ENCODE measurements around the gene GALNT18. TPM values are rescaled to one million over a fixed set of nuclear protein-coding genes. Genes with fewer than 3 reads are reported as not detected.
A peak's percentile ranks its signal among the peaks of the same experiment; 100 is the strongest.

Gene GALNT18
- total and polyA plus RNA-seq, 2 donors: 21.6 to 33.2 TPM

- Histone ChIP-seq H3K4me3 (ENCODE audit: low read depth, low read length) (no peak overlapping the region), H3K36me3 (ENCODE audit: insufficient read depth) (no peaks in the 10 kb centered on the region), H3K4me1 (ENCODE audit: insufficient read depth) (no peaks in the 10 kb centered on the region), H3K27ac (ENCODE audit: low read depth) (no peak overlapping the region)
- WGBS: 95% methylated on average over 3 of the region's 3 CpGs
- DNase-seq (ENCODE audit: extremely low spot score): no peak
Measured at GRCh38 chr11:11514246-11514645, 107.6 kb downstream of the GALNT18 start.

- H3K27ac ChIP-seq (ENCODE audit: low read depth): no peak overlapping the region
- WGBS: 64% methylated on average over 3 of the region's 3 CpGs
- DNase-seq (ENCODE audit: extremely low spot score): no peak
- H3K4me3 ChIP-seq (ENCODE audit: low read depth, low read length): no peak overlapping the region
- H3K4me1 ChIP-seq (ENCODE audit: insufficient read depth): no peaks in the 10 kb centered on the region
- no peaks in the 10 kb centered on the region for H3K36me3 ChIP-seq (ENCODE audit: insufficient read depth)
Measured at GRCh38 chr11:11513422-11513821, 108.4 kb downstream of the GALNT18 start.

GRCh38 chr11:11512929-11513328 is 108.9 kb downstream of the GALNT18 start:
- Histone ChIP-seq H3K4me1 (ENCODE audit: insufficient read depth) (no peaks in the 10 kb centered on the region), H3K27ac (ENCODE audit: low read depth) (no peak overlapping the region), H3K4me3 (ENCODE audit: low read depth, low read length) (no peak overlapping the region), H3K36me3 (ENCODE audit: insufficient read depth) (no peaks in the 10 kb centered on the region)
- 86% methylated on average over 4 of the region's 4 CpGs for WGBS
- DNase-seq (ENCODE audit: extremely low spot score): no peak

GRCh38 chr11:11512502-11512901 is 109.3 kb downstream of the GALNT18 start:
- Histone ChIP-seq H3K4me1 (ENCODE audit: insufficient read depth) (no peaks in the 10 kb centered on the region), H3K36me3 (ENCODE audit: insufficient read depth) (no peaks in the 10 kb centered on the region), H3K4me3 (ENCODE audit: low read depth, low read length) (no peak overlapping the region), H3K27ac (ENCODE audit: low read depth) (no peak overlapping the region)
- 92% methylated on average over 6 of the region's 6 CpGs for WGBS
- DNase-seq (ENCODE audit: extremely low spot score): no peak

- no peak for DNase-seq (ENCODE audit: extremely low spot score)
- H3K4me1 ChIP-seq (ENCODE audit: insufficient read depth): no peaks in the 10 kb centered on the region
- 97% methylated on average over 6 of the region's 6 CpGs for WGBS
- H3K4me3 ChIP-seq (ENCODE audit: low read depth, low read length): no peak overlapping the region
- no peaks in the 10 kb centered on the region for H3K36me3 ChIP-seq (ENCODE audit: insufficient read depth)
- H3K27ac ChIP-seq (ENCODE audit: low read depth): no peak overlapping the region
Measured at GRCh38 chr11:11512090-11512489, 109.7 kb downstream of the GALNT18 start.

GRCh38 chr11:11510939-11511338 is 110.9 kb downstream of the GALNT18 start:
- WGBS: 59% methylated on average over 10 of the region's 10 CpGs
- H3K36me3 ChIP-seq (ENCODE audit: insufficient read depth): no peaks in the 10 kb centered on the region
- DNase-seq (ENCODE audit: extremely low spot score): no peak
- H3K27ac ChIP-seq (ENCODE audit: low read depth): no peak overlapping the region
- no peak overlapping the region for H3K4me3 ChIP-seq (ENCODE audit: low read depth, low read length)
- no peaks in the 10 kb centered on the region for H3K4me1 ChIP-seq (ENCODE audit: insufficient read depth)

GRCh38 chr11:11505692-11506091 is 116.1 kb downstream of the GALNT18 start:
- no peaks in the 10 kb centered on the region for H3K36me3 ChIP-seq (ENCODE audit: insufficient read depth)
- no peak for DNase-seq (ENCODE audit: extremely low spot score)
- no peaks in the 10 kb centered on the region for H3K4me1 ChIP-seq (ENCODE audit: insufficient read depth)
- no peak overlapping the region for H3K4me3 ChIP-seq (ENCODE audit: low read depth, low read length)
- no peak overlapping the region for H3K27ac ChIP-seq (ENCODE audit: low read depth)
- 82% methylated on average over 3 of the region's 3 CpGs for WGBS

GRCh38 chr11:11505190-11505589 is 116.6 kb downstream of the GALNT18 start:
- DNase-seq (ENCODE audit: extremely low spot score): no peak
- H3K36me3 ChIP-seq (ENCODE audit: insufficient read depth): no peaks in the 10 kb centered on the region
- no peaks in the 10 kb centered on the region for H3K4me1 ChIP-seq (ENCODE audit: insufficient read depth)
- H3K27ac ChIP-seq (ENCODE audit: low read depth): no peak overlapping the region
- no peak overlapping the region for H3K4me3 ChIP-seq (ENCODE audit: low read depth, low read length)

GRCh38 chr11:11504071-11504470 is 117.7 kb downstream of the GALNT18 start:
- no peak for DNase-seq (ENCODE audit: extremely low spot score)
- Histone ChIP-seq H3K4me3 (ENCODE audit: low read depth, low read length) (no peak overlapping the region), H3K36me3 (ENCODE audit: insufficient read depth) (no peaks in the 10 kb centered on the region), H3K4me1 (ENCODE audit: insufficient read depth) (no peaks in the 10 kb centered on the region), H3K27ac (ENCODE audit: low read depth) (no peak overlapping the region)

- H3K4me1 ChIP-seq (ENCODE audit: insufficient read depth): no peaks in the 10 kb centered on the region
- H3K36me3 ChIP-seq (ENCODE audit: insufficient read depth): no peaks in the 10 kb centered on the region
- DNase-seq (ENCODE audit: extremely low spot score): peak; percentile 61
- H3K27ac ChIP-seq (ENCODE audit: low read depth): no peak overlapping the region
- no peak overlapping the region for H3K4me3 ChIP-seq (ENCODE audit: low read depth, low read length)
- WGBS: 62% methylated on average over 9 of the region's 9 CpGs
Measured at GRCh38 chr11:11502263-11502861, 119.4 kb downstream of the GALNT18 start.

- Histone ChIP-seq H3K4me1 (ENCODE audit: insufficient read depth) (no peaks in the 10 kb centered on the region), H3K4me3 (ENCODE audit: low read depth, low read length) (no peak overlapping the region), H3K27ac (ENCODE audit: low read depth) (no peak overlapping the region), H3K36me3 (ENCODE audit: insufficient read depth) (no peaks in the 10 kb centered on the region)
- WGBS: 64% methylated on average over 9 of the region's 9 CpGs
- DNase-seq (ENCODE audit: extremely low spot score): no peak
Measured at GRCh38 chr11:11501546-11502262, 120.1 kb downstream of the GALNT18 start.

- no peak for DNase-seq (ENCODE audit: extremely low spot score)
- H3K4me1 ChIP-seq (ENCODE audit: insufficient read depth): no peaks in the 10 kb centered on the region
- H3K36me3 ChIP-seq (ENCODE audit: insufficient read depth): no peaks in the 10 kb centered on the region
- H3K27ac ChIP-seq (ENCODE audit: low read depth): no peak overlapping the region
- no peak overlapping the region for H3K4me3 ChIP-seq (ENCODE audit: low read depth, low read length)
- 88% methylated on average over 9 of the region's 9 CpGs for WGBS
Measured at GRCh38 chr11:11500744-11501487, 120.9 kb downstream of the GALNT18 start.

- 92% methylated on average over 2 of the region's 2 CpGs for whole genome bisulfite sequencing
- H3K27ac ChIP-seq (ENCODE audit: low read depth): no peak overlapping the region
- no peaks in the 10 kb centered on the region for H3K4me1 ChIP-seq (ENCODE audit: insufficient read depth)
- no peak for DNase-seq (ENCODE audit: extremely low spot score)
- H3K36me3 ChIP-seq (ENCODE audit: insufficient read depth): no peaks in the 10 kb centered on the region
- no peak overlapping the region for H3K4me3 ChIP-seq (ENCODE audit: low read depth, low read length)
Measured at GRCh38 chr11:11499300-11499699, 122.5 kb downstream of the GALNT18 start.

GRCh38 chr11:11498195-11498594 is 123.6 kb downstream of the GALNT18 start:
- Histone ChIP-seq H3K27ac (ENCODE audit: low read depth) (no peak overlapping the region), H3K36me3 (ENCODE audit: insufficient read depth) (no peaks in the 10 kb centered on the region), H3K4me1 (ENCODE audit: insufficient read depth) (no peaks in the 10 kb centered on the region), H3K4me3 (ENCODE audit: low read depth, low read length) (no peak overlapping the region)
- WGBS: 71% methylated on average over 3 of the region's 3 CpGs
- no peak for DNase-seq (ENCODE audit: extremely low spot score)

All from urinary bladder (tissue), 4 donors.